GM12801 (cell line): ENCODE measurements around the gene MAP4K1.

ENCODE experiments used
- CTCF ChIP-seq: IDR thresholded peaks from one replicate; pipeline ENCODE4 v1.5.1; 2011; ENCODE audit warnings: control low read depth; ENCODE audit not compliant: insufficient read length; ENCODE audit errors: extremely low read depth

The MAP4K1 gene

GRCh38 chr19:38663156-38663651, 45.5 kb upstream of the MAP4K1 start:
- TF ChIP-seq CTCF = no peak

GRCh38 chr19:38662537-38663155, 44.9 kb upstream of the MAP4K1 start:
- TF ChIP-seq CTCF = no peak

GRCh38 chr19:38661996-38662395, 44.2 kb upstream of the MAP4K1 start:
- TF ChIP-seq CTCF = no peak

- TF ChIP-seq CTCF = no peak
Observed at GRCh38 chr19:38661136-38661535, 43.4 kb upstream of the MAP4K1 start.

- no peak for TF ChIP-seq CTCF
Observed at GRCh38 chr19:38660724-38661123, 43.0 kb upstream of the MAP4K1 start.

GRCh38 chr19:38658462-38659306, 40.9 kb upstream of the MAP4K1 start:
- TF ChIP-seq CTCF = no peak

- no peak for TF ChIP-seq CTCF
Observed at GRCh38 chr19:38657633-38658222, 40.0 kb upstream of the MAP4K1 start.
